Left kidney (tissue), 2 donors: ENCODE data around the gene CDC42EP2. TPM values are rescaled to one million over a fixed set of nuclear protein-coding genes. Genes with fewer than 3 reads are reported as not detected.

Experiments
- DNase-seq: peaks from one replicate; pipeline ENCODE4 v3.0.0-alpha.2; 2013
- polyA plus RNA-seq: library from polyadenylated mRNA; unstranded; fragments of 120-200 nt; gene quantifications from one replicate; pipeline ENCODE4 v1.2.1, GENCODE V29; 2013; ENCODE audit not compliant: insufficient read length

The CDC42EP2 gene
- polyA plus RNA-seq, 1 donor: 8.6 TPM

DNA sequence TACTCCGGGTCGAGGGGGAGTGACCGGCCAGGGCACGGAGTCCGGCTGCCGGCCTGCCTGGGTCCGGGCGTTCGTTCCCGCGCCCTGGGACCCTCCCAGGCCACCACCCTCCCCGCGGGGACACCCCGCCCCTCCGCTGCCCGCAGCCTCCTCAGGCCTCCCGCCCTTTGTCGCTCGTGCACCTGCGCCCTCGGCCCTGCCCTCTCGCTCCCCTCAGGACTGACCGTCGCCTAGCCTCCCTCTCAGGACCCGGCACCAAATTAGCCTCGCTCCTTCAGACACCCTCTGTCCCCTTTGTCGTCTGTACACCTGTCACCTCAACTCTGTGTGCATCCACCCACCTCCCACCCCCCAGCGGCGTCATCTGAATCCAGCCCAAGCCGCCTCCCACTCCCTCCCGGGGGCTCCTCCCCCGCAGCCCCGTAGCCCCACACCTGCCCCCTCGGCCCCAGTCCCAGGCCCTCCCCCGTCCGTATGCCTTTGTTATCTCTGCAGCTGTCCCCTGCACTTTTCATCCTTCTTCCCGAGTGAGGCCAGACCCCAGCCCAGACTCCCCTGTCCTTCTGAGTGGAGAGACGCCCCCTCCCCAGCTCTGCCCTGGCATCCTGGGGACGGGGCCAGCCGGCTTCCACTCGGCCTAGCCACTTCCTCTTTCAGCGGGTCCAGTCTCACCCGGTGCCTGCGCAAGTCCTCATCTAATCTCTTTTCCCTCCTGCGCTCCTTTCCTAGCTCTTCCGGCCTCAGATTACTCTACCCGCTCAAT, 40.5 kb downstream of the CDC42EP2 start:
- DNase-seq: no peak

DNA sequence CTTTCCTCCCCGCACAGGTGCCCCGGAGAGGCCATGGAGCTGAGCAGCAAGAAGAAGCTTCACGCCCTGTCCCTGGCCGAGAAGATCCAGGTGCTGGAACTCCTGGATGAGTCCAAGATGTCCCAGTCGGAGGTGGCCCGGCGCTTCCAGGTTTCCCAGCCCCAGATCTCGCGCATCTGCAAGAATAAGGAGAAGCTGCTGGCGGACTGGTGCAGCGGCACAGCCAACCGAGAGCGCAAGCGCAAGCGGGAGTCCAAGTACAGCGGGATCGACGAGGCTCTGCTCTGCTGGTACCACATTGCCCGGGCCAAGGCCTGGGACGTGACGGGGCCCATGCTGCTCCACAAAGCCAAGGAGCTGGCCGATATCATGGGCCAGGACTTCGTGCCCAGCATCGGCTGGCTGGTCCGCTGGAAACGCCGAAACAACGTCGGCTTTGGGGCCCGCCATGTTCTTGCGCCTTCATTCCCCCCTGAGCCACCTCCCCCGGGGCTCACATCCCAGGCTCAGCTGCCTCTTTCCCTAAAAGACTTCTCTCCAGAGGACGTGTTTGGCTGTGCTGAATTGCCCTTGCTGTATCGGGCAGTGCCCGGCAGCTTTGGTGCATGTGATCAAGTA, 41.2 kb downstream of the CDC42EP2 start:
- no peak for DNase-seq

DNA sequence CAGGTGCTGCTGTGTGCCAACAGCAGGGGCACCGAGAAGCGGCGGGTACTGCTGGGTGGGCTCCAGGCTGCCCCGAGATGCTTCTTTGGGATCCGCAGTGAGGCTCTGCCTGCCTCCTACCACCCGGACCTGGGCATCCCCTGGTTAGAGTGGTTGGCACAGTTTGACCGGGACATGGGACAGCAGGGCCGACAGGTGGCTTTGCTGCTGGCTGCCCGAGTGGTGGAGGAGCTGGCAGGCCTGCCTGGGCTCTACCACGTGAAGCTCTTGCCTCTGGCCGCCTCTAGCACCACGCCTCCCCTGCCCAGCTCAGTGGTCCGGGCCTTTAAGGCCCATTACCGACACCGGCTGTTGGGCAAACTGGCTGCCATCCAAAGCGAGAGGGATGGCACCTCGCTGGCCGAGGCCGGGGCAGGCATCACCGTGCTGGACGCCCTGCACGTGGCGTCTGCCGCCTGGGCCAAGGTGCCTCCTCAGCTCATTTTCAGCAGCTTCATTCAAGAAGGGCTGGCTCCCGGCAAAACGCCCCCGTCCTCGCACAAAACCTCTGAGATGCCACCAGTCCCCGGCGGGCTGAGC, 41.8 kb downstream of the CDC42EP2 start:
- no peak for DNase-seq

DNA sequence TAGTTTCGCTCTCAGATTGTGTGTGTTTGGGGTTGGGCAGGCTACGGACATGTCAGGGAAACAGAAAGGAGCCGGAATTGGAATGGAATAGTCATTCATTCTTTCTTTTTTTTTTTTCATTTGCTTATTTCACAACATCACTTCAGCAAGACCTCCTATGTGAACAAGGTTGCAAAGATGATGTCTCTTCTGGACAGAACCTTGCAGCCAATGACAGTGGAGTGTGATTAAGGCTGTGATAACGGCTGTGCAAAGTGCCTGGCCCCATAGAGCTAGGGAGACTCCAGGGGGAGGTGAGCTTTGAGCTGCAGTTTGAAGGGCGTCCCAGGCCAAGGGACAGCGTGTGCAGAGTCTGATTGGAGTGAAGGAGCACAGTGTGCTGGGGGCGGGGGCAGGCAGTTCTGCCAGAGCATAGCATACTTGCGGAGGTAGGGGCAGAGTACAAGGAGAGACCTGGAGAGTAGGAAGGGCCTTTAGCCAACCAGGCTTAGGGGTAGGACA, 43.2 kb downstream of the CDC42EP2 start:
- no peak for DNase-seq

DNA sequence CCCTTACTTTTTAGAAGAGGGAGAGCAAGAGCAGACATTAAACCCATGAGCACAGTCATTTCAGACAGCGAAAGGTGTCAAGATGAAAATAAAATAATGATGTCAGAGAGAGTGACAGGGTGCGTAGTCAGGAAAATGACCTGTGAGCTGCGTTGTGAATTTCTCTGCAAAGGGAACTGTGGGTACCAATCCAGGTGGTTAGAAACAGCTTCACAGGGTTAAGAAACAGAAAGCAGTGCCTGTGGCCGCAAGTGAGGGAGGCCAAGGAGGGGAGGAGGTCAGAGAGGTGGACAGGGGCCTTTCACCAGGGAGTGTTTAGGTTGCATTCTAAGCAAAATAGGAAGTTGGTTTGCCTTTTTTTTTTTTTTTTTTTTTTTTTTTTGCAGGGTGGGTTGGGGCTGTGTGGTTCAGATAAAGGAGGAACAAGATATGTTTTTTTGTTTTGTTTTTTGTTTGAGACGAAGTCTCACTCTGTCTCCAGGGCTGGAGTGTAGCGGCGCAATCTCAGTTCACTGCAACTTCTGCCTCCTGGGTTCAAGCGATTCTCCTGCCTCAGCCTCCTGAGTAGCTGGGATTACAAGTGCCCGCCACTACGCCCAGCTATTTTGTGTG, 47.8 kb downstream of the CDC42EP2 start:
- DNase-seq: no peak

DNA sequence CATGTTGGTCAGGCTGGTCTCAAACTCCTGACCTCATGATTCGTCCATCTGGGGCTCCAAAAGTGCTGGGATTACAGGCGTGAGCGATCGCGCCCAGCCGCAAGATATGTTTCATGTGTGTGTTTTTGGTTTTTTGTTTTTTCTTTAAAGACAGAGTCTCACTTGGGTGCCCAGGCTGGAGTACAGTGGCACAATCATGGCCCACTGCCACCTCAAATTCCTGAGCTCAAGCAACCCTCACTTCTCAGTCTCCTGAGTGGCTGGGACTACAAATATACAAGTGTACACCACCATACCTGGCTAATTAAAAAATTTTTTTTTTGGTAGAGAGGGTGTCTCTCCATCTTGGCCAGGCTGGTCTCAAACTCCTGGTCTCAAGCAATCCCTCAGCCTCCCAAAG, 48.3 kb downstream of the CDC42EP2 start:
- DNase-seq: no peak

DNA sequence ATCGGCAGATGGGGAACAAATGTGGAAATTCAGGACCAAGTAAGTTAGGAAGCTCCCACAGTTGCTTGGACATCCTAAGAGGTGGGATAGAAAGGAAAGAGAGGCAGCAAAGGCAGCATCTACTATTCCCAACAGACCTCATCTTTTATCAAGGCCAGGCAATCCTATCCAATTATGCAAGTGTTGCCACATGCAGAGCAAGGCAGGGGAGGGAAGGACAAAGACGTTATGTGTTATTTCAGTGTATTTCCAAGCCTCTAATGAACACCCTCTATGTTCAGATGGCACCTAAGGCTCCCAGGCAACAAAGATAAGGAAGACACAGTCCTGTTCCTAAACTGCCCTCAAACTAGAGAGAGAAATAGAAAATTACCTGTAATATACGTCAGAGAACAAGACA, 49.1 kb downstream of the CDC42EP2 start:
- no peak for DNase-seq

DNA sequence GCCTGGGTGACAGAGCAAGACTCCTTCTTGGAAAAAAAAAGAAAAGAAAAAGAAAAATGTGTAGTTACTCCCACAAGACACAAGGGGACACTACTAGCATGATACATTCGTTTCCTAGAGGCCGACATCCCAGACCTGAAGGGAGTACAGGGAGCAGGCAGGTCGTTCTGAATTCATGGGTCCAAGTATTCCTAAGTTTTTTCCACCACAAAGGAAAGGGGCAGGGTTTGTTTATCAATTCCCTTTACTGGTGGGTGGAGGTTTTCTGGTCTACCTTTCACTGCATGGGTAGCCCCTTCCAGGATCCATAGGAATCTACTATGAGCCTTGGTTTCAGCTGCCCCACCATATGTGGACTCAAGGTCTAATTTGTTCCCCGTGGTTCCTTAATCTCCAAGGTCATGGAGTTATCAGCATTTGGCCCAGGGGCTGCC, 51.7 kb downstream of the CDC42EP2 start:
- peak; percentile 79 for DNase-seq

DNA sequence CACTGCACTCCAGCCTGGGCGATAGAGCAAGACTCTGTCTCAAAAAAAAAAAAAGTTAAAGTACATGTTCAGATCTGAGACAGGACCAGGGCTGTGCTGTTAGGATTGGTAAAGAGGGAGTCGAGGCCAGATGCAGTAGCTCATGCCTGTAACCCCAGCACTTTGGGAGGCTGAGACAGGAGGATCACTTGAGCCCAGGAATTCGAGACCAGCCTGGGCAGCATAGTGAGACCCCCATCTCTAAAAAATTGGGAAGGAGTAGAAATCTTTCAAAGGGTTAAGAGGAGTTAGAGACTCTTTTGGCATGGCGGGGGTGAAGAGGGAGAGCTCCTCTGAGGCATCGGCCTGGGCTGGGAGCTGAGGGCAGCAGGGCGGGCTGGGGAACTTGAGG, 56.0 kb downstream of the CDC42EP2 start:
- DNase-seq: no peak

Other genes with a start within 250 kb of the CDC42EP2 start
- gene CDCA5, start 230.8 kb upstream of the CDC42EP2 start, polyA plus RNA-seq: 23.1 TPM
- gene ZFPL1, start 230.6 kb upstream of the CDC42EP2 start, polyA plus RNA-seq: 26.0 TPM
- 93.3 TPM for gene VPS51, start 218.7 kb upstream of the CDC42EP2 start, polyA plus RNA-seq
- gene TM7SF2, start 203.0 kb upstream of the CDC42EP2 start, polyA plus RNA-seq: 63.8 TPM
- 4.8 TPM for gene ZNHIT2, start 197.2 kb upstream of the CDC42EP2 start, polyA plus RNA-seq
- 474 TPM for gene FAU, start 192.7 kb upstream of the CDC42EP2 start, polyA plus RNA-seq
- gene MRPL49, start 192.5 kb upstream of the CDC42EP2 start, polyA plus RNA-seq: 52.6 TPM
- gene SYVN1, start 180.3 kb upstream of the CDC42EP2 start, polyA plus RNA-seq: 47.1 TPM
- not detected for gene SPDYC, start 144.6 kb upstream of the CDC42EP2 start, polyA plus RNA-seq
- gene CAPN1, start 132.9 kb upstream of the CDC42EP2 start, polyA plus RNA-seq: 86.6 TPM
- gene POLA2, start 52.9 kb upstream of the CDC42EP2 start, polyA plus RNA-seq: 35.0 TPM
- gene DPF2, start 19.0 kb downstream of the CDC42EP2 start, polyA plus RNA-seq: 99.3 TPM
- gene TIGD3, start 39.9 kb downstream of the CDC42EP2 start, polyA plus RNA-seq: 0.60 TPM
- gene SLC25A45, start 67.8 kb downstream of the CDC42EP2 start, polyA plus RNA-seq: 7.2 TPM
- gene FRMD8, start 71.8 kb downstream of the CDC42EP2 start, polyA plus RNA-seq: 18.1 TPM
- gene NEAT1, start 107.9 kb downstream of the CDC42EP2 start, polyA plus RNA-seq: 265 TPM
- gene MALAT1, start 184.2 kb downstream of the CDC42EP2 start, polyA plus RNA-seq: 1,140 TPM
- gene SCYL1, start 210.2 kb downstream of the CDC42EP2 start, polyA plus RNA-seq: 59.5 TPM
- gene LTBP3, start 243.5 kb downstream of the CDC42EP2 start, polyA plus RNA-seq: 142 TPM